Mucosa of descending colon (tissue), 3 donors: ENCODE data around the gene MARK2. TPM values are rescaled to one million over a fixed set of nuclear protein-coding genes. Genes with fewer than 3 reads are reported as not detected.

Experiments
- ATAC-seq: fragments of 200-7000 bp; cut with Tn5 transposase; one replicate; pipeline ENCODE4 v1.9.1; 2020; ENCODE audit warnings: mild to moderate bottlenecking, moderate library complexity
- DNase-seq, 3 donors: peaks; one replicate each; pipeline ENCODE4 v3.0.0-alpha.2; 2020
- H3K36me3 ChIP-seq: fragments of 200-600 bp; one replicate; pipeline ENCODE4 v1.8.0; 2021; ENCODE audit warnings: low read depth, mild to moderate bottlenecking
- H3K4me1 ChIP-seq: fragments of 200-600 bp; one replicate; pipeline ENCODE4 v1.8.0; 2021; ENCODE audit warnings: low read depth, mild to moderate bottlenecking
- H3K4me3 ChIP-seq: fragments of 200-600 bp; one replicate; pipeline ENCODE4 v1.8.0; 2021; ENCODE audit warnings: mild to moderate bottlenecking
- H3K9me3 ChIP-seq: fragments of 200-600 bp; one replicate; pipeline ENCODE4 v1.8.0; 2021; ENCODE audit warnings: mild to moderate bottlenecking
- CTCF ChIP-seq: fragments of 200-600 bp; IDR thresholded peaks from one replicate; pipeline ENCODE4 v1.8.0; 2022; ENCODE audit warnings: antibody characterized with exemption, mild to moderate bottlenecking
- intact Hi-C, 2 donors: fragments of 100-400 bp; cut with DNase I in 1 of 2; cut with micrococcal nuclease in 1 of 2; formaldehyde crosslinking; loops; one replicate each; pipeline versions ENCODE4 v1.11.0 to v1.11.1; 2022; cut with DNase I, micrococcal nuclease
- total RNA-seq, 3 donors: library from RNA; stranded (reverse); fragmentation: NEBNext Ultra II Directional in 2 of 3; extraction: Animal tissue kit (Norgen Biotek cat#: 25700) in 2 of 3; gene quantifications; one replicate each; pipeline versions ENCODE4 v1.2.1 to v1.2.4, GENCODE V29; 2021 to 2023
- donor health status: DM: no; HTN: no; CAD: no; lungs with moderate emphysema.
- donor health status: DM: no; HTN: no; CAD: no.
- donor health status: DM: no; HTN: yes; CAD: no.

The MARK2 gene
- total RNA-seq, 3 donors from 2014 or later, result 71.9 to 111 (median 94.5) TPM

- H3K36me3 ChIP-seq, result peaks cover 24% of the 10 kb centered on the region
- H3K4me1 ChIP-seq, result no peaks in the 10 kb centered on the region
- intact Hi-C loops, result no loop called here
- no peak for ATAC-seq
- no peaks in the 10 kb centered on the region for H3K9me3 ChIP-seq
- TF ChIP-seq CTCF, result no peak
- H3K4me3 ChIP-seq, result no peak overlapping the region
- DNase-seq, result no peak
Observed at GRCh38 chr11:63905179-63905578, 66.3 kb downstream of the MARK2 start.

- H3K4me1 ChIP-seq, result no peaks in the 10 kb centered on the region
- ATAC-seq (no peak), DNase-seq (no peak)
- no peak for TF ChIP-seq CTCF
- H3K36me3 ChIP-seq, result peaks cover 24% of the 10 kb centered on the region
- no peak overlapping the region for H3K4me3 ChIP-seq
- intact Hi-C loops, result no loop called here
- H3K9me3 ChIP-seq, result no peaks in the 10 kb centered on the region
Observed at GRCh38 chr11:63906087-63906486, 67.2 kb downstream of the MARK2 start.

- H3K36me3 ChIP-seq, result peaks cover 24% of the 10 kb centered on the region
- H3K9me3 ChIP-seq, result no peaks in the 10 kb centered on the region
- no peak overlapping the region for H3K4me3 ChIP-seq
- DNase-seq (peak in 2 of 3 donors; percentile 51 to 65), ATAC-seq (peak; percentile 16)
- H3K4me1 ChIP-seq, result no peaks in the 10 kb centered on the region
- intact Hi-C loops, result no loop called here
- TF ChIP-seq CTCF, result no peak
Observed at GRCh38 chr11:63906585-63906984, 67.7 kb downstream of the MARK2 start.

GRCh38 chr11:63907063-63907462, 68.2 kb downstream of the MARK2 start:
- no peaks in the 10 kb centered on the region for H3K4me1 ChIP-seq
- ATAC-seq (no peak), DNase-seq (no peak)
- TF ChIP-seq CTCF, result no peak
- H3K9me3 ChIP-seq, result no peaks in the 10 kb centered on the region
- intact Hi-C loops, result no loop called here
- no peak overlapping the region for H3K4me3 ChIP-seq
- peaks cover 21% of the 10 kb centered on the region for H3K36me3 ChIP-seq

- H3K36me3 ChIP-seq, result peaks cover 15% of the 10 kb centered on the region
- intact Hi-C loops, result no loop called here
- ATAC-seq (no peak), DNase-seq (no peak)
- no peaks in the 10 kb centered on the region for H3K4me1 ChIP-seq
- no peaks in the 10 kb centered on the region for H3K9me3 ChIP-seq
- TF ChIP-seq CTCF, result no peak
- no peak overlapping the region for H3K4me3 ChIP-seq
Observed at GRCh38 chr11:63907808-63908530, 69.1 kb downstream of the MARK2 start.
